OCI-LY7 (cell line): ENCODE results near the gene CARMIL1. TPM values are rescaled to one million over a fixed set of nuclear protein-coding genes. Genes with fewer than 3 reads are reported as not detected.

Experiments used
- BruUV-seq: library from RNA; stranded (reverse); fragments of 400-500 nt; replicated peaks from 2 replicates; lab custom pipeline; 2021; lab: Mats Ljungman, UMichigan
- CTCF ChIA-PET: fragments of 300-600 bp; sonication (Branson Sonifier 250); formaldehyde crosslinking; loops from one replicate; lab custom pipeline; 2022; ENCODE audit warnings: antibody characterized with exemption; ENCODE audit not compliant: unreplicated experiment; lab: Charles Lee
- POLR2A ChIA-PET: fragments of 300-600 bp; sonication (Branson Sonifier 250); formaldehyde crosslinking; loops from one replicate; lab custom pipeline; 2022; ENCODE audit warnings: antibody characterized with exemption; lab: Charles Lee
- DNase-seq: peaks from one replicate; pipeline ENCODE4 v3.0.0-alpha.2; 2015; ENCODE audit warnings: low spot score
- H2AFZ ChIP-seq: fragments of 200-600 bp; sonication (generic), shearing (Covaris generic); 2 replicates; pipeline ENCODE4 v1.6.1; 2014; ENCODE audit warnings: mild to moderate bottlenecking, antibody characterized with exemption, low read length, moderate library complexity
- H3K27ac ChIP-seq: fragments of 200-600 bp; sonication (generic); 2 replicates; pipeline ENCODE4 v1.5.1; 2014; ENCODE audit warnings: mixed run types, low read depth, mild to moderate bottlenecking, moderate library complexity, low read length, inconsistent platforms; ENCODE audit not compliant: poor library complexity, severe bottlenecking
- H3K36me3 ChIP-seq: fragments of 200-600 bp; sonication (generic); 2 replicates; pipeline ENCODE4 v1.6.1; 2014; ENCODE audit warnings: mild to moderate bottlenecking, antibody characterized with exemption, low read length, moderate library complexity, mixed read lengths; ENCODE audit not compliant: insufficient read depth
- H3K4me1 ChIP-seq: fragments of 200-600 bp; sonication (generic); 2 replicates; pipeline ENCODE4 v1.5.1; 2014; ENCODE audit warnings: mild to moderate bottlenecking, low read length; ENCODE audit not compliant: insufficient read depth, poor library complexity, severe bottlenecking
- H3K4me2 ChIP-seq: fragments of 200-600 bp; sonication (generic); 2 replicates; pipeline ENCODE4 v1.6.1; 2014; ENCODE audit warnings: mild to moderate bottlenecking, low read length
- H3K4me3 ChIP-seq: fragments of 200-600 bp; sonication (generic); 2 replicates; pipeline ENCODE4 v1.5.1; 2014; ENCODE audit warnings: mild to moderate bottlenecking, low read depth, low read length; ENCODE audit not compliant: poor library complexity, severe bottlenecking
- H3K79me2 ChIP-seq: fragments of 200-600 bp; sonication (generic); 2 replicates; pipeline ENCODE4 v1.6.1; 2016; ENCODE audit warnings: low read depth, mild to moderate bottlenecking, low read length, moderate library complexity, mixed read lengths; ENCODE audit not compliant: insufficient read depth
- H3K9me2 ChIP-seq: fragments of 200-600 bp; sonication (generic); 2 replicates; pipeline ENCODE4 v1.6.1; 2016; ENCODE audit warnings: mild to moderate bottlenecking, low read length, mixed read lengths; ENCODE audit not compliant: insufficient read depth
- H3K9me3 ChIP-seq: fragments of 200-600 bp; sonication (generic); 2 replicates; pipeline ENCODE4 v1.6.1; 2014; ENCODE audit warnings: mild to moderate bottlenecking, mixed run types, low read length, mixed read lengths
- H4K20me1 ChIP-seq: fragments of 200-600 bp; sonication (generic); 2 replicates; pipeline ENCODE4 v1.6.1; 2014; ENCODE audit warnings: mild to moderate bottlenecking, antibody characterized with exemption, low read length, moderate library complexity, mixed read lengths; ENCODE audit not compliant: insufficient read depth
- CTCF ChIP-seq: fragments of 200-600 bp; sonication (generic); conservative IDR thresholded peaks from 2 replicates; pipeline ENCODE4 v1.5.1; 2014; ENCODE audit warnings: mild to moderate bottlenecking, antibody characterized with exemption, low read length, moderate library complexity, mixed read lengths
- EZH2phosphoT487 ChIP-seq: fragments of 200-600 bp; sonication (generic); IDR thresholded peaks from 2 replicates; pipeline ENCODE4 v1.6.1; 2018; ENCODE audit warnings: low read depth, borderline replicate concordance, mild to moderate bottlenecking, mixed run types, antibody characterized with exemption, low read length, moderate library complexity, mixed read lengths
- intact Hi-C: fragments of 100-400 bp; cut with micrococcal nuclease; formaldehyde crosslinking; loops from one replicate; pipeline ENCODE4 v1.10.0; 2022; ENCODE audit not compliant: unreplicated experiment
- total RNA-seq, 2 experiments: library from RNA; depleted of rRNA in 1 of 2; stranded (reverse); fragments of >200 nt in 1 of 2; shearing (Covaris generic) in 1 of 2; gene quantifications; 2 replicates each; pipeline ENCODE4 v1.2.3, GENCODE V29; 2014 to 2022

Gene CARMIL1
- total RNA-seq, 2 experiments from 2014 or later: 25.5 to 40.1 TPM

GRCh38 chr6:25613415-25613814 is 334.2 kb downstream of the CARMIL1 start:
- POLR2A ChIA-PET: interaction anchor here (0.6 kb wide), 1 partner anchor 425 kb away, joined by 3 read pairs; no protein-coding TSS in a partner anchor
- H3K4me2 ChIP-seq: no peak overlapping the region
- H3K4me3 ChIP-seq: no peak overlapping the region
- no peak for DNase-seq
- H3K27ac ChIP-seq: no peak overlapping the region
- H3K9me3 ChIP-seq: no peaks in the 10 kb centered on the region
- peaks cover 61% of the 10 kb centered on the region for H3K36me3 ChIP-seq
- no peaks in the 10 kb centered on the region for H4K20me1 ChIP-seq
- TF ChIP-seq CTCF (no peak), EZH2phosphoT487 (no peak)
- intact Hi-C loops: no loop called here
- H2AFZ ChIP-seq: no peak overlapping the region
- H3K4me1 ChIP-seq: peaks cover 12% of the 10 kb centered on the region
- CTCF ChIA-PET: no interaction called here
- H3K9me2 ChIP-seq: no peaks in the 10 kb centered on the region
- no TSS peak for BruUV-seq
- H3K79me2 ChIP-seq: no peaks in the 10 kb centered on the region

GRCh38 chr6:25614052-25614451 is 334.9 kb downstream of the CARMIL1 start:
- Histone ChIP-seq H3K27ac (no peak overlapping the region), H3K79me2 (no peaks in the 10 kb centered on the region), H3K9me3 (no peaks in the 10 kb centered on the region), H3K4me2 (no peak overlapping the region), H3K9me2 (no peaks in the 10 kb centered on the region), H3K4me1 (peaks cover 12% of the 10 kb centered on the region), H4K20me1 (no peaks in the 10 kb centered on the region), H3K4me3 (no peak overlapping the region), H2AFZ (no peak overlapping the region), H3K36me3 (peaks cover 57% of the 10 kb centered on the region)
- no TSS peak for BruUV-seq
- no peak for TF ChIP-seq CTCF
- TF ChIP-seq EZH2phosphoT487: no peak
- ChIA-PET CTCF (no interaction called here), POLR2A (no interaction called here)
- DNase-seq: no peak
- intact Hi-C loops: no loop called here

GRCh38 chr6:25615471-25615870 is 336.3 kb downstream of the CARMIL1 start:
- no peak overlapping the region for H2AFZ ChIP-seq
- H3K9me2 ChIP-seq: no peaks in the 10 kb centered on the region
- peaks cover 12% of the 10 kb centered on the region for H3K4me1 ChIP-seq
- no peak for TF ChIP-seq CTCF
- no peak for TF ChIP-seq EZH2phosphoT487
- CTCF ChIA-PET: no interaction called here
- H3K27ac ChIP-seq: no peak overlapping the region
- H3K4me2 ChIP-seq: no peak overlapping the region
- intact Hi-C loops: no loop called here
- no peak for DNase-seq
- BruUV-seq: no TSS peak
- H3K4me3 ChIP-seq: no peak overlapping the region
- H4K20me1 ChIP-seq: no peaks in the 10 kb centered on the region
- no peaks in the 10 kb centered on the region for H3K9me3 ChIP-seq
- POLR2A ChIA-PET: interaction anchor here (0.5 kb wide), 1 partner anchor 342 kb away, joined by 3 read pairs; no protein-coding TSS in a partner anchor
- H3K36me3 ChIP-seq: peaks cover 57% of the 10 kb centered on the region
- no peaks in the 10 kb centered on the region for H3K79me2 ChIP-seq
